ENCODE data around the gene GEMIN7. TPM values are rescaled to one million over a fixed set of nuclear protein-coding genes. Genes with fewer than 3 reads are reported as not detected.
A peak's percentile ranks its signal among the peaks of the same experiment; 100 is the strongest.

The GEMIN7 gene
- total RNA-seq, 1 experiment from 2014 or later, result 46.0 TPM

DNA sequence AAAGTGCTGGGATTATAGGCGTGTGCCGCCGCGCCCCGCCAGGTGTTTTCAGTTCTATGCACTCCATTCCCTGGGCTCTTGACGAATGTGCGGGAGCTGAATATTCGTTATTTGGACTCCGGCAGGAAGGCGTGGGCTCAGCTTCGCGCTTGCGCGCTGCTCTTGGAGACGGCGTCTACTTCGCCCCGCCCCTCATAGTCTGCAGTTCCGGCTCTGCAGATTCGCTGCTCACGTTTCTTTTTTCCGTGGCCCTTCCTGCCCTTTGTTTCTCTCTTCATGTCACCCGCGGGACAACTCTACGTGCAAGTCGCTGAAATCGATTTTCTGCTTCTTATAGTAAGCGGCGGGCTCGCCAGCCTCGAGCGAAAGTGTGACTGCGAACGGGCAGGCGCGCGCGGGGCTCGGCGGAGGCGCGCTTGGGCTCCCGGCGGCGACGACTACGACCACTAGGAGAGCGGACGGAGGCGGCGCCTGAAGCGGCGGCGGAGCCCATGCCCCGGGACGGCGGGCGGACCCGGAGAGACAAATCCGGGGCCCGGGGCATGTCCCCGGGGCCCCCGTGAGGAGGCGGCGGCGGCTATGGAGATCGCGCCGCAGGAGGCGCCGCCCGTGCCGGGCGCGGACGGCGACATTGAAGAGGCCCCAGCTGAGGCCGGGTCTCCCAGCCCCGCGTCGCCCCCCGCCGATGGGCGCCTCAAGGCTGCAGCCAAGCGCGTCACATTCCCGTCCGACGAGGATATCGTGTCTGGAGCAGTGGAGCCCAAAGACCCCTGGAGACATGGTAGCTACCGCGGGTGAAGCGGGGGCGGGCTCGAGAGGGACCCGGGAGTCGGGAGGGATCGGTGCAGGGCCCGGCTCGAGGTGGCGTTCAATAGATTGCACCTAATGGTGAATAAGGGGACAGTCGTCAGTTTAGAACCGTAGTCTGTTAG, 14.0 kb downstream of the GEMIN7 start, which contains the start of gene PPP1R37:
Gene PPP1R37 (plus strand): TSS at position 433 of the 932 bp plus-strand sequence. CDS start 147 bp downstream, at position 580.
- H3K27me3 ChIP-seq (ENCODE audit: insufficient read depth, low read length), result no peaks in the 10 kb centered on the region
- peak within 1 kb of the TSS; percentile 87 to 90 for H3K4me3 Mint-ChIP-seq
- no peak within 1 kb of the TSS; the same call in 1 of the 2 replicates for H3K4ac ChIP-seq (ENCODE audit: low read depth, low read length)
- H3K4me2 ChIP-seq (ENCODE audit: insufficient read depth, insufficient read length, low read length), result peak within 1 kb of the TSS; percentile 95
- H3K4me1 Mint-ChIP-seq, result peaks cover 48 to 55% of the 10 kb centered on the region in 2 experiments
- peak within 1 kb of the TSS; percentile 99 for H4K5ac ChIP-seq (ENCODE audit: insufficient read length, low read depth, low read length)
- no peak within 1 kb of the TSS for H3K56ac ChIP-seq (ENCODE audit: insufficient read length, low read depth, low read length)
- H2BK15ac ChIP-seq (ENCODE audit: low read depth, low read length), result no peak within 1 kb of the TSS
- no peaks in the 10 kb centered on the region; the same call in 1 of the 2 replicates for H3K4me1 ChIP-seq (ENCODE audit: insufficient read depth, low read length)
- H3T11ph ChIP-seq (ENCODE audit: low read length), result peak within 1 kb of the TSS; percentile 99
- WGBS (ENCODE audit: extremely low coverage, insufficient read length, low lambda C conversion rate), result no CpG with 5 or more reads among the region's 103 CpGs
- peak within 1 kb of the TSS; percentile 100 for H3K14ac ChIP-seq (ENCODE audit: insufficient read depth, low read length)
- H3K36me3 Mint-ChIP-seq (ENCODE audit: insufficient read depth in 1 of 3, low read depth in 3 of 3), result peaks cover 14 to 42% (median 17%) of the 10 kb centered on the region in 3 experiments
- peak; percentile 95 for DNase-seq
- no peaks in the 10 kb centered on the region for H3K27me3 Mint-ChIP-seq (ENCODE audit: low read depth)
- no peaks in the 10 kb centered on the region for H3K79me1 ChIP-seq (ENCODE audit: insufficient read depth, low read depth, low read length, poor library complexity, severe bottlenecking)
- H3K27ac Mint-ChIP-seq, result peak within 1 kb of the TSS; percentile 100
- H4K8ac ChIP-seq (replicated peaks; ENCODE audit: insufficient read length, low read depth, low read length), result peak within 1 kb of the TSS; percentile 98
- H2BK20ac ChIP-seq (ENCODE audit: low read depth, low read length, poor library complexity, severe bottlenecking), result no peak within 1 kb of the TSS
- peak within 1 kb of the TSS; percentile 92 for H3K27ac ChIP-seq (ENCODE audit: insufficient read length, low read depth, low read length)
- H3K18ac ChIP-seq (ENCODE audit: insufficient read length, low read depth, low read length), result peak within 1 kb of the TSS; percentile 100
- peak within 1 kb of the TSS; percentile 99 for H3K9ac ChIP-seq (ENCODE audit: extremely low read depth, insufficient read length, low read length)
- peak; percentile 39; the same call in 2 of the 3 replicates for TF ChIP-seq CTCF (conservative IDR thresholded peaks at IDR 0.05)
- H4K20me1 ChIP-seq (ENCODE audit: control insufficient read depth, insufficient read depth, insufficient read length), result no peaks in the 10 kb centered on the region
- H2BK5ac ChIP-seq (ENCODE audit: insufficient read length, low read length), result peak within 1 kb of the TSS; percentile 98
- H3K79me2 ChIP-seq (ENCODE audit: insufficient read depth, low read length), result peaks cover 39% of the 10 kb centered on the region; the same call in 1 of the 2 replicates
- H2AK5ac ChIP-seq (ENCODE audit: insufficient read length, low read length), result no peak within 1 kb of the TSS
- peaks cover 9% of the 10 kb centered on the region for H3K23me2 ChIP-seq (ENCODE audit: insufficient read length, low read depth, low read length, poor library complexity, severe bottlenecking)
- H4K91ac ChIP-seq (ENCODE audit: insufficient read length, low read depth, low read length), result no peak within 1 kb of the TSS
- no peak within 1 kb of the TSS for H3K23ac ChIP-seq (ENCODE audit: insufficient read length, low read depth, low read length)
- peak within 1 kb of the TSS; percentile 98 for H2AFZ ChIP-seq (ENCODE audit: low read length)
- no peaks in the 10 kb centered on the region for H3K9me3 ChIP-seq (ENCODE audit: control insufficient read depth, low read depth, low read length)
- H3K9me3 Mint-ChIP-seq, result no peaks in the 10 kb centered on the region; a peak in 1 of 5 replicates
- H2BK12ac ChIP-seq (ENCODE audit: insufficient read length, low read depth, low read length), result peak within 1 kb of the TSS; percentile 99
- H2BK120ac ChIP-seq (ENCODE audit: low read depth, low read length, poor library complexity, severe bottlenecking), result peak within 1 kb of the TSS; percentile 56

Data from H9 (cell line).